ENCODE results near the gene CSRP1.
"Not testable (repeated sequence)": the region's sequence is repeated elsewhere in the genome, so short reads cannot be mapped to it uniquely, and the experiment has no call there.

The CSRP1 gene

GRCh38 chr1:201496296-201496690, 10.6 kb downstream of the CSRP1 start:
- DNase-seq (ENCODE audit: low read depth): no peak

GRCh38 chr1:201495551-201496295, 11.2 kb downstream of the CSRP1 start:
- DNase-seq (ENCODE audit: low read depth): no peak

- no peak for DNase-seq (ENCODE audit: low read depth)
These were observed 12.9 kb downstream of the CSRP1 start for GRCh38 chr1:201493757-201494617.

- not testable (repeated sequence) for DNase-seq (ENCODE audit: low read depth)
These were observed 13.8 kb downstream of the CSRP1 start for GRCh38 chr1:201493026-201493656.

GRCh38 chr1:201491896-201492511, 14.9 kb downstream of the CSRP1 start:
- DNase-seq (ENCODE audit: low read depth): no peak

GRCh38 chr1:201490708-201491131, 16.2 kb downstream of the CSRP1 start:
- DNase-seq (ENCODE audit: low read depth): no peak

- no peak for DNase-seq (ENCODE audit: low read depth)
These were observed 17.2 kb downstream of the CSRP1 start for GRCh38 chr1:201489643-201490261.

- DNase-seq (ENCODE audit: low read depth): no peak
These were observed 17.9 kb downstream of the CSRP1 start for GRCh38 chr1:201488830-201489589.

GRCh38 chr1:201487742-201488141, 19.2 kb downstream of the CSRP1 start:
- no peak for DNase-seq (ENCODE audit: low read depth)

- DNase-seq (ENCODE audit: low read depth): no peak
These were observed 20.7 kb downstream of the CSRP1 start for GRCh38 chr1:201486187-201486586.

GRCh38 chr1:201485184-201485774, 21.6 kb downstream of the CSRP1 start:
- DNase-seq (ENCODE audit: low read depth): no peak

- no peak for DNase-seq (ENCODE audit: low read depth)
These were observed 23.5 kb downstream of the CSRP1 start for GRCh38 chr1:201483373-201483949.

GRCh38 chr1:201482755-201483154, 24.2 kb downstream of the CSRP1 start:
- no peak for DNase-seq (ENCODE audit: low read depth)

- DNase-seq (ENCODE audit: low read depth): peak; percentile 76
These were observed 25.0 kb downstream of the CSRP1 start for GRCh38 chr1:201481761-201482493.

GRCh38 chr1:201481004-201481380, 25.9 kb downstream of the CSRP1 start:
- DNase-seq (ENCODE audit: low read depth): no peak

- DNase-seq (ENCODE audit: low read depth): peak; percentile 62
These were observed 26.5 kb downstream of the CSRP1 start for GRCh38 chr1:201480231-201481003.

- no peak for DNase-seq (ENCODE audit: low read depth)
These were observed 27.7 kb downstream of the CSRP1 start for GRCh38 chr1:201479201-201479730.

GRCh38 chr1:201478666-201479065, 28.3 kb downstream of the CSRP1 start:
- DNase-seq (ENCODE audit: low read depth): not testable (repeated sequence)
